ENCODE measurements around the gene RPP25L. TPM values are rescaled to one million over a fixed set of nuclear protein-coding genes. Genes with fewer than 3 reads are reported as not detected.

Gene RPP25L
- total and polyA plus RNA-seq, 5 donors from 2014 or later, result 6.7 to 80.0 (median 63.7) TPM

DNA sequence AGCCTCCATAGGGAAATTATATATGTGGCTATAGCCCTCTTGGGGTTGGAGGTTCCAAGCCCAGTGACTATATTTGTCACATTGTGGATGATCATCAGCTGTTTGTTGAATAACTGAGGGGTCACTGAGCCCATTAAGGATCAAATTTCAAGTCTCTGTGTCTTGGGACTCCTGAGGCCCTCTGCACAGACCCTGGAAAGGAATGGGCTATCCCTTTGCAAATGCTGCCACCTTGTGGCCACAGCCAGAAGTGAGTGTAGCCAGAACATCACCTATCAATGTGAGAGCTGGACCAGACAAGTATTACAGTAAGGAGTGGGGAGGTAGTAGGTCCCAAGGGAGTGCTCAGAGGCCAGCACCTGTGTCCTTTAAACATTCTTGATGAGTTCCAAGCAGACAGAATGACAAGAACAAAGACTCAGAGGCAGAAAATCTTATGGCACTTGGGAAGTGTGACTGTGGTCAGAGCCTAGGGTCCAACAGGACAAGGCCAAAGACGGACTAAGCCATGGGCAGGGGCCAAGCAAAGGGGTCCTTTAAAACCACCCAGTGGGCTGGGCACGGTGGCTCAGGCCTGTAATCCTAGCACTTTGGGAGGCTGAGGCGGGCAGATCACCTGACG lies 8.2 kb downstream of the RPP25L start:
- DNase-seq, result peak; percentile 67 to 74 (median 70)
- Mint-ChIP-seq H3K27ac (peak overlapping the region in 1 of 3 donors; percentile 53), H3K36me3 (no peaks in the 10 kb centered on the region), H3K27me3 (peaks cover 11% of the 10 kb centered on the region), H3K9me3 (no peaks in the 10 kb centered on the region), H3K4me3 (peak overlapping the region in 1 of 4 donors; percentile 8), H3K4me1 (no peaks in the 10 kb centered on the region)
- Histone ChIP-seq H3K4me1 (ENCODE audit: control insufficient read depth, insufficient read depth, low read length, poor library complexity, severe bottlenecking) (no peaks in the 10 kb centered on the region), H3K9me3 (ENCODE audit: control insufficient read depth in 2 of 2, low read length in 2 of 2) (no peaks in the 10 kb centered on the region), H3K27ac (ENCODE audit: insufficient read depth, low read length, poor library complexity, severe bottlenecking) (no peak overlapping the region), H3K27me3 (ENCODE audit: control insufficient read depth, insufficient read depth, low read length) (peaks cover 2% of the 10 kb centered on the region), H3K4me3 (ENCODE audit: low read depth, low read length) (no peak overlapping the region), H3K36me3 (ENCODE audit: control insufficient read depth, insufficient read depth, low read length) (no peaks in the 10 kb centered on the region)
- peak; percentile 76 to 83 for ATAC-seq (ENCODE audit: low read depth in 2 of 2)

DNA sequence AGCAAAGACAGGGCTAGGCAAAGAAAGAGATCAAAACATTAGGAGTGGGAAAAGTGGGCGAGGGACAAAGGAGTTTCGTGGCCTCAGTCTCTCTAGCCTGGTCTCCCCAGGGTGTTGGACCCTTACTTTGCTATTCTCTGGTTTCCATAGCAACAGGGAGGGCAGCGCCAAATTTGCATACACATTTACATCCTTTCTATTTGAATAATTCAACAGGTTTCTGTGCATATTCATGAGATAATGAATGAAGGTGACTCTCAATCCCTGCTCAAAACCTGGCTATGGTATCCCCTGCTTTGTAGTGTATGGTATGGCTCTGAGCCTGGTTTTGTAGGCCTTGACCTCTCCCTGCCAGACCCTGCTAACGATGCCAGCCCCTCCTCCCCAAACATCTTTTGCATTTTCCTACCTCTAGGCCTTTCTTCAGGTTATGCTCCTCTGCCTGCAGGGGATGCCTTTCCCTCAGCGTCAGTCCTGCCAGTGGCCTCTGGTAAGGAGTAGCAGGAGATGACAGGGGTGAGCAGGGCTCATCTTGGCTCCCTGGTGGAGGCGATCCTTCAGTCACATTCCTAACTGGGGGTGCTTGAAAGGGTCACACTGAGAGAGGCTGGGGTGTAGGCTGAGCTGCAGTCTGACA lies 9.8 kb downstream of the RPP25L start:
- Histone ChIP-seq H3K27me3 (ENCODE audit: control insufficient read depth, insufficient read depth, low read length) (peaks cover 2% of the 10 kb centered on the region), H3K36me3 (ENCODE audit: control insufficient read depth, insufficient read depth, low read length) (no peaks in the 10 kb centered on the region), H3K9me3 (ENCODE audit: control insufficient read depth in 2 of 2, low read length in 2 of 2) (no peaks in the 10 kb centered on the region), H3K27ac (ENCODE audit: insufficient read depth, low read length, poor library complexity, severe bottlenecking) (no peak overlapping the region), H3K4me3 (ENCODE audit: low read depth, low read length) (no peak overlapping the region), H3K4me1 (ENCODE audit: control insufficient read depth, insufficient read depth, low read length, poor library complexity, severe bottlenecking) (no peaks in the 10 kb centered on the region)
- Mint-ChIP-seq H3K27ac (no peak overlapping the region), H3K36me3 (peaks cover 5% of the 10 kb centered on the region), H3K4me3 (no peak overlapping the region), H3K4me1 (no peaks in the 10 kb centered on the region), H3K27me3 (peaks cover 15% of the 10 kb centered on the region), H3K9me3 (no peaks in the 10 kb centered on the region)
- ATAC-seq (ENCODE audit: low read depth in 2 of 2), result no peak
- DNase-seq, result no peak

DNA sequence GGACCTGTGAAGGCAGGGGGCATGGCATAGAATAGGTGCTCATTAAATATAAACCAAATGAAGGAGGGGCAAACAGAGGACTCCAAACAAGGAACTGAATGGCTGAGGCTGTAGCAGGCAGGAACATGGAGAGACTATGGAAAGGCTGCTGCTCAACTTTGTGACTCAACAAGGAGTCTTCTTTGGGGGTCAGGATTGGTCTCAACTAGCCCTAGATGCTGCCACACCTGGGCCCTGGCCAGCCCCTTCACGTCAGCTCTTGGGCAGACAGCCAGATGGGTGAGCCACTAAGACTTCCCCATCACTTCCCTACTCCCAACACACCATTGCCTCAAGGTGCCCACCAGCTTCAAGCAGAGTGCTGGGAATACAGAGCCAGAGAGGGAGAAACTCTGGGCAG lies 11.0 kb downstream of the RPP25L start:
- no peaks in the 10 kb centered on the region for H3K36me3 ChIP-seq (ENCODE audit: control insufficient read depth, insufficient read depth, low read length)
- DNase-seq, result no peak
- H3K4me3 Mint-ChIP-seq, result no peak overlapping the region
- H3K27ac ChIP-seq (ENCODE audit: insufficient read depth, low read length, poor library complexity, severe bottlenecking), result no peak overlapping the region
- H3K27me3 ChIP-seq (ENCODE audit: control insufficient read depth, insufficient read depth, low read length), result peaks cover 5% of the 10 kb centered on the region
- H3K27ac Mint-ChIP-seq, result no peak overlapping the region
- H3K9me3 ChIP-seq (ENCODE audit: control insufficient read depth in 2 of 2, low read length in 2 of 2), result no peaks in the 10 kb centered on the region
- H3K4me3 ChIP-seq (ENCODE audit: low read depth, low read length), result no peak overlapping the region
- H3K4me1 ChIP-seq (ENCODE audit: control insufficient read depth, insufficient read depth, low read length, poor library complexity, severe bottlenecking), result no peaks in the 10 kb centered on the region
- ATAC-seq (ENCODE audit: low read depth in 2 of 2), result no peak
- H3K27me3 Mint-ChIP-seq, result peaks cover 22% of the 10 kb centered on the region
- no peaks in the 10 kb centered on the region for H3K9me3 Mint-ChIP-seq
- no peaks in the 10 kb centered on the region for H3K4me1 Mint-ChIP-seq
- peaks cover 5% of the 10 kb centered on the region for H3K36me3 Mint-ChIP-seq

DNA sequence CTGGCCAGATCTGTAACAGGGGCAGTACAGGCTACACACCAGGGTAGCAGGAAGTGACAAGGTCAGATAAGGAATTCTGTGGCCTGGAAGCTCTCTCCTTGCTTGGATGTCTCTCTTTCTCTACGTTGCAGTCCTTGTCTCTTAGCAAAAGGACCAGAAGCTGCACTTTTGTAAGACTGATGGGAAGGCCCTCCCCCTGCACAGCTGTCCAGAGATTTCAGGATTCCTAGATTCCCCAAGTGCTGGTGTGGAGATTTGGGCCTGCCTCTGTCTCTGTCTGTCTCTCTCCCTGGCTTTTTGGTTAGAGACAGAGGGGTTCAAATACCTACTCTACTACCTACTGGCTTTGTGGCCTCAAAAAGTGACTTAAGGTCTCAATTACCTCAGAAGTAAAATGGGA lies 12.4 kb downstream of the RPP25L start:
- Mint-ChIP-seq H3K36me3 (peaks cover 5% of the 10 kb centered on the region), H3K4me1 (no peaks in the 10 kb centered on the region), H3K27ac (no peak overlapping the region), H3K4me3 (no peak overlapping the region), H3K27me3 (peaks cover 20% of the 10 kb centered on the region), H3K9me3 (no peaks in the 10 kb centered on the region)
- ATAC-seq (ENCODE audit: low read depth in 2 of 2), result no peak
- H3K27ac ChIP-seq (ENCODE audit: insufficient read depth, low read length, poor library complexity, severe bottlenecking), result no peak overlapping the region
- H3K36me3 ChIP-seq (ENCODE audit: control insufficient read depth, insufficient read depth, low read length), result no peaks in the 10 kb centered on the region
- H3K9me3 ChIP-seq (ENCODE audit: control insufficient read depth in 2 of 2, low read length in 2 of 2), result no peaks in the 10 kb centered on the region
- H3K4me3 ChIP-seq (ENCODE audit: low read depth, low read length), result no peak overlapping the region
- DNase-seq, result no peak
- peaks cover 10% of the 10 kb centered on the region for H3K27me3 ChIP-seq (ENCODE audit: control insufficient read depth, insufficient read depth, low read length)
- H3K4me1 ChIP-seq (ENCODE audit: control insufficient read depth, insufficient read depth, low read length, poor library complexity, severe bottlenecking), result no peaks in the 10 kb centered on the region

DNA sequence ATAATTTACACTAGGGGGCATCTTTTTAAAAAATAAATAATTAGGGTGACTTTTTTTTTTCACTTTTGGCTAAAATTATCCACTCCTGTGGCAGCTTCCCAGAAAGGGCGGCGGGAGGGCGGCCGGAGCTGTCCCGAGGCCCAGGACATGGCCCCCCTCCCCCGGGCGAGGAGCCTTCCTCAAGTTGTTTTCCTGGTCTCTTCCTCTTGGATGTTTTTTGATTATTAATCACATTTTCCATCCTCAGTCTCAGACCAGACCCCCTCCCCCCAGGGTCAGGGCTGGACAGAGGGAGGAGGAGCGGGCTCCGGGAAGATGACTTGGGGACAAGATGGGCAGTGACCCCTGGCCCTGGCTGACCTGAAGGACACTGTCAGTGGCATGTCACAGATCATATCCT lies 17.7 kb downstream of the RPP25L start:
- Mint-ChIP-seq H3K27me3 (peaks cover 48% of the 10 kb centered on the region), H3K4me3 (no peak overlapping the region), H3K27ac (no peak overlapping the region), H3K4me1 (peaks cover 0 to 26% (median 10%) of the 10 kb centered on the region in 4 donors), H3K36me3 (peaks cover 5% of the 10 kb centered on the region), H3K9me3 (peaks cover 0 to 4% (median 0%) of the 10 kb centered on the region in 7 donors)
- H3K9me3 ChIP-seq (ENCODE audit: control insufficient read depth in 2 of 2, low read length in 2 of 2), result no peaks in the 10 kb centered on the region
- H3K36me3 ChIP-seq (ENCODE audit: control insufficient read depth, insufficient read depth, low read length), result no peaks in the 10 kb centered on the region
- H3K4me1 ChIP-seq (ENCODE audit: control insufficient read depth, insufficient read depth, low read length, poor library complexity, severe bottlenecking), result peaks cover 25% of the 10 kb centered on the region
- DNase-seq, result no peak
- no peak for ATAC-seq (ENCODE audit: low read depth in 2 of 2)
- H3K27me3 ChIP-seq (ENCODE audit: control insufficient read depth, insufficient read depth, low read length), result peaks cover 25% of the 10 kb centered on the region
- no peak overlapping the region for H3K4me3 ChIP-seq (ENCODE audit: low read depth, low read length)
- no peak overlapping the region for H3K27ac ChIP-seq (ENCODE audit: insufficient read depth, low read length, poor library complexity, severe bottlenecking)

DNA sequence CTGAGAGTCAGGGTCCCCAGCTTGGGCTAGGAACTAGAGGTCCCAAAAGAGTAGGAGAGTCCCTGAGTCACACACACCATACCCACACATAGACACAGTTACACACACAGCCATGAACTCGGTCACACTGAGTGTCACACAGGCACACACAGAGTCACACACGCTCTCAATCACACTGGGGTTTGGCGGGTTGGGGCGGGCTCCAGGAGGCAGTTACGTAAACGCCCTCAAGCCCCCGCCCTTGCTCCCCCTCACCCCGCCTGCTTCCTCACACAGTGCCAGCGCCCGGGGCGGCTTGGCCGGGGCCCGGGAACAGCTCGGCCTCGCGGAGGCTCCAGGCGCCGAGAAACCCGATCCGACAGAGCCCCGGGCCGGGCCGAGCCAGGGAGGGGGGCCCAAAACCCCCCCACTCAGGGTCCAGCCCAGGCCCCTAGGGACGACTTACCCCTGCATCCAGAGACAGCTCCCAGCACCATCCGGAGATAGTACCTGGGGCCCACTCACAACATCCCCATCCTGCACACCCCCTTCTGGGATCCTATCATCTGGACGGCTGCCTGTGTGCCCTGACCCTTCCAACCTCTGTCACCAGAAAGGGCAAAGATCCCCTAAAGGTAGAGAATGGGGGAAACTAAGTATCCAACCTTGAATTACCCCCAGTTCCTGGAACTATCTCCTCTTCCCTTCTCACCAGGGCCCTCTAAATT lies 18.8 kb downstream of the RPP25L start:
- Mint-ChIP-seq H3K4me1 (peaks cover 0 to 37% (median 16%) of the 10 kb centered on the region in 4 donors), H3K9me3 (peaks cover 0 to 6% (median 0%) of the 10 kb centered on the region in 7 donors), H3K27me3 (peaks cover 58% of the 10 kb centered on the region), H3K4me3 (peak overlapping the region; percentile 31 to 94 (median 74)), H3K36me3 (peaks cover 5% of the 10 kb centered on the region), H3K27ac (no peak overlapping the region)
- DNase-seq (no peak), ATAC-seq (ENCODE audit: low read depth in 2 of 2) (no peak)
- Histone ChIP-seq H3K4me1 (ENCODE audit: control insufficient read depth, insufficient read depth, low read length, poor library complexity, severe bottlenecking) (peaks cover 27% of the 10 kb centered on the region), H3K36me3 (ENCODE audit: control insufficient read depth, insufficient read depth, low read length) (no peaks in the 10 kb centered on the region), H3K9me3 (ENCODE audit: control insufficient read depth in 2 of 2, low read length in 2 of 2) (no peaks in the 10 kb centered on the region), H3K4me3 (ENCODE audit: low read depth, low read length) (no peak overlapping the region), H3K27me3 (ENCODE audit: control insufficient read depth, insufficient read depth, low read length) (peaks cover 28% of the 10 kb centered on the region), H3K27ac (ENCODE audit: insufficient read depth, low read length, poor library complexity, severe bottlenecking) (no peak overlapping the region)

DNA sequence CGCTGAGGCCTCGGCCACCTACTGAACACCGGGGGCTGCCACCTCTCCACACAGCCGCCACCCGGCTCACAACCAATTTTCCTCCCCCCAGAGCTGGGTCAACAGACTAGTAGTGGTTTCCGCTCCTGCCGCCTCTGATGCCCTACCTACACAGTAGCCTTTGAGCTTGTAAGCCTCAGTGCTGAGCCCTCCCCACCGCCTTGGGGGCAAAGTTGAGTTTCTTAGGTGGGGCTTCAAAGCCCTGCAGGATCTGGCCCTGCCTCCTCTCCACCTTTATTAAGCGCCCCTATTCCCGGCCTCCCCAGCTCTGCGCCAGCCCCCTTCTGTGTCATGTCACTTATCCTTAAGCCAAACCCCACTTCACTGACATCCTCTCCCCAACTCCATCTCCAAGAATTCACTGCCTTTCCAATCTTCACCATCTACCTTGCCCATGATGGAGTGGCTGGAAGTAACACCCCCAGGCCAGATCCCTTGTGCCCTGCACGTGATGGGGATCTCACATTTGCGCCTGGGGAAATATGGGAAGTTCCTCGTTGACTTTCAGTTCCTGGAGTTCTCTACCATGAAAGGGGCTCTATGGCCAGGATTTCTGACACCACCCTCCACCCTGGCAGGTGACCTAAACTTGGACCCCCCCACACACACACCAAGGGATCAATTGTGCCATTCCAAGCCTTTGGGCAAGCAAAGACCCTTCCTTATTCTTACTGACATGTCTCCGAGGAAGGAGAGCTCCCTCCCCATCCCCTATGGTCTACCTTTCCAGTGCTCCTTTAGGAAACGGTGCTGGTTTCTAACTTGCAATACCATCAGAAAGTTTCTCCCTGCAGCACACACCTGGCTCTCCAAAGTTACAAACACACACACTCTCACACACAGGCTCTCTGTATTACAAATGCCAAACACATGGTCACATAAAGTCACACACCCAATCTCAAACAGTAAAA lies 19.7 kb downstream of the RPP25L start:
- no peaks in the 10 kb centered on the region for H3K36me3 Mint-ChIP-seq
- Histone ChIP-seq H3K36me3 (ENCODE audit: control insufficient read depth, insufficient read depth, low read length) (no peaks in the 10 kb centered on the region), H3K4me3 (ENCODE audit: low read depth, low read length) (no peak overlapping the region), H3K9me3 (ENCODE audit: control insufficient read depth in 2 of 2, low read length in 2 of 2) (no peaks in the 10 kb centered on the region), H3K4me1 (ENCODE audit: control insufficient read depth, insufficient read depth, low read length, poor library complexity, severe bottlenecking) (peaks cover 27% of the 10 kb centered on the region), H3K27ac (ENCODE audit: insufficient read depth, low read length, poor library complexity, severe bottlenecking) (no peak overlapping the region), H3K27me3 (ENCODE audit: control insufficient read depth, insufficient read depth, low read length) (peaks cover 36% of the 10 kb centered on the region)
- ATAC-seq (ENCODE audit: low read depth in 2 of 2), result no peak
- H3K9me3 Mint-ChIP-seq, result peaks cover 0 to 6% (median 0%) of the 10 kb centered on the region in 7 donors
- peaks cover 63% of the 10 kb centered on the region for H3K27me3 Mint-ChIP-seq
- no peak overlapping the region for H3K27ac Mint-ChIP-seq
- DNase-seq, result no peak
- peaks cover 0 to 38% (median 16%) of the 10 kb centered on the region in 4 donors for H3K4me1 Mint-ChIP-seq
- peak overlapping the region; percentile 73 to 94 (median 79) for H3K4me3 Mint-ChIP-seq

Data from CD4-positive, CD25-positive, alpha-beta regulatory T cell (primary cell).